HEK293T (cell line): ENCODE results near the gene GPR68.
"Not testable (repeated sequence)": the region's sequence is repeated elsewhere in the genome, so short reads cannot be mapped to it uniquely, and the experiment has no call there.

Experiments used
- CTCF ChIA-PET: fragments of 350-600 bp; formaldehyde crosslinking; extraction: SDS; loops from one replicate; lab custom pipeline; 2021; ENCODE audit warnings: antibody characterized with exemption, inconsistent platforms; lab: Yijun Ruan, JAX
- POLR2A ChIA-PET: fragments of 350-600 bp; formaldehyde crosslinking; extraction: SDS; loops from one replicate; lab custom pipeline; 2020; ENCODE audit warnings: antibody characterized with exemption, inconsistent platforms; lab: Yijun Ruan, JAX
- DNase-seq: peaks from one replicate; pipeline ENCODE4 v3.0.0; 2012; ENCODE audit warnings: mixed read lengths; ENCODE audit errors: extremely low spot score
- ARNT ChIP-seq: fragments of 450-650 bp; IDR thresholded peaks from 2 replicates; pipeline ENCODE4 v1.6.1; 2017; ENCODE audit warnings: mild to moderate bottlenecking
- BHLHE40 ChIP-seq: fragments of 450-650 bp; IDR thresholded peaks from 2 replicates; pipeline ENCODE4 v1.6.1; 2016; ENCODE audit warnings: mild to moderate bottlenecking, moderate library complexity, borderline replicate concordance
- CTBP1 ChIP-seq: fragments of 450-650 bp; IDR thresholded peaks from 2 replicates; pipeline ENCODE4 v1.6.1; 2016; ENCODE audit warnings: borderline replicate concordance
- ELF4 ChIP-seq: fragments of 450-650 bp; IDR thresholded peaks from 2 replicates; pipeline ENCODE4 v1.6.1; 2017; ENCODE audit warnings: antibody characterized with exemption
- FOXA1 ChIP-seq: fragments of 450-650 bp; IDR thresholded peaks from 2 replicates; pipeline ENCODE4 v1.6.1; 2016; ENCODE audit warnings: mild to moderate bottlenecking
- FOXK2 ChIP-seq: fragments of 450-650 bp; IDR thresholded peaks from 2 replicates; pipeline ENCODE4 v1.6.1; 2016; ENCODE audit warnings: mild to moderate bottlenecking
- FOXM1 ChIP-seq: fragments of 450-650 bp; IDR thresholded peaks from 2 replicates; pipeline ENCODE4 v1.6.1; 2017; ENCODE audit warnings: mild to moderate bottlenecking, borderline replicate concordance
- HDGF ChIP-seq: fragments of 450-650 bp; IDR thresholded peaks from 2 replicates; pipeline ENCODE4 v1.6.1; 2017; ENCODE audit warnings: antibody characterized with exemption, borderline replicate concordance
- L3MBTL2 ChIP-seq: fragments of 450-650 bp; conservative IDR thresholded peaks from 2 replicates; pipeline ENCODE4 v1.6.1; 2016; ENCODE audit warnings: mild to moderate bottlenecking
- LEF1 ChIP-seq: fragments of 450-650 bp; IDR thresholded peaks from 2 replicates; pipeline ENCODE4 v1.6.1; 2017; ENCODE audit warnings: mild to moderate bottlenecking, borderline replicate concordance
- NFRKB ChIP-seq: fragments of 450-650 bp; IDR thresholded peaks from 2 replicates; pipeline ENCODE4 v1.6.1; 2016; ENCODE audit warnings: mild to moderate bottlenecking, moderate library complexity
- SP1 ChIP-seq: fragments of 450-650 bp; IDR thresholded peaks from 2 replicates; pipeline ENCODE4 v1.6.1; 2017
- SUZ12 ChIP-seq: fragments of 450-650 bp; IDR thresholded peaks from 2 replicates; pipeline ENCODE4 v1.6.1; 2016; ENCODE audit warnings: mild to moderate bottlenecking
- TARDBP ChIP-seq: fragments of 450-650 bp; IDR thresholded peaks from 2 replicates; pipeline ENCODE4 v1.6.1; 2016
- ZNF384 ChIP-seq: fragments of 450-650 bp; IDR thresholded peaks from 2 replicates; pipeline ENCODE4 v1.6.1; 2016
- TF ChIP-seq, protein P1 (sequence below): fragments of 450-650 bp; IDR thresholded peaks from 2 replicates; pipeline ENCODE4 v1.6.1; 2016

GPR68 gene

DNA sequence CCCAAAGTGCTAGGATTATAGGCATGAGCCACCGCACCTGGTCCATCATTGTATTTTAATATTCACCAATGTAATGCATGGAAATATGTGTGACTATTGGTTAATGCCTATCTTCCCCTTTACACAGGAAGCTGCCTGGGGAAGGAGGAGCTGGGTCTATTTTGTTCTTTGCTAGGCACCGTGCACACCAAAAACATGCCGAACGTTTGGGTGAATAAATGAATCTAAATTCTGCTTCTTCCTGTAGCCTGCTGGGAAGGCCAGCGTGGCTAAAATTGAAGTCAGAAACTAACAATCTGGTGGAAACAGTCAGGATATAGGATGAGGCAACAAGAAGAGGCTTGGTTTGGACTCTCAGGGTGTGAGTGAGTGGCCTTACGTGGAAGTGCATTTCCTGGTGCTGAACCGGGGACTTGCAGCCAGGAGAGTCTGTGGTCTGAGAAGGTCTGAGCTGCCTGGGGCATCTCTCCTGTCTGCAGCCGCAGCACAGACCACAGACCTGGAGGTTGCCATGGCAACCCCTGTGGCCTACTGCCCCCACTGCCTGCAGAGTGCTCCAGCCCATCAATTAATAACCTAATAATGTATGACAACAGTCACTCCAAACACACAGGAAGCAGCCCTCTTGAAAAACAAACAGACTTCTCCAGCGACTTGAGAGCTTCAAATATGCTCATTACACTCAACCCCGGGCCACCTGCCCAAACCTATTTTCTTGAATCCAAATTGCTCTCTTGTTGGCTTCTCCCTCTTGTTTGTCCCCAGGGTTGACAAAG is 5.5 kb upstream of the GPR68 start:
- ChIA-PET CTCF (interaction anchor here (0.6 to 0.7 kb wide), 2 partner anchors 31 to 55 kb away, joined by 3 read pairs; no protein-coding TSS in a partner anchor), POLR2A (no interaction called here)
- DNase-seq: no peak
- TF ChIP-seq ARNT (no peak), FOXM1 (no peak), LEF1 (no peak), SUZ12 (no peak), BHLHE40 (no peak), CTBP1 (no peak), ZNF384 (no peak), ELF4 (no peak), L3MBTL2 (no peak), HDGF (no peak), NFRKB (no peak), FOXA1 (no peak), FOXK2 (no peak), TARDBP (no peak), SP1 (no peak)
- TF ChIP-seq, protein P1, sequence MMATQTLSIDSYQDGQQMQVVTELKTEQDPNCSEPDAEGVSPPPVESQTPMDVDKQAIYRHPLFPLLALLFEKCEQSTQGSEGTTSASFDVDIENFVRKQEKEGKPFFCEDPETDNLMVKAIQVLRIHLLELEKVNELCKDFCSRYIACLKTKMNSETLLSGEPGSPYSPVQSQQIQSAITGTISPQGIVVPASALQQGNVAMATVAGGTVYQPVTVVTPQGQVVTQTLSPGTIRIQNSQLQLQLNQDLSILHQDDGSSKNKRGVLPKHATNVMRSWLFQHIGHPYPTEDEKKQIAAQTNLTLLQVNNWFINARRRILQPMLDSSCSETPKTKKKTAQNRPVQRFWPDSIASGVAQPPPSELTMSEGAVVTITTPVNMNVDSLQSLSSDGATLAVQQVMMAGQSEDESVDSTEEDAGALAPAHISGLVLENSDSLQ: no peak

DNA sequence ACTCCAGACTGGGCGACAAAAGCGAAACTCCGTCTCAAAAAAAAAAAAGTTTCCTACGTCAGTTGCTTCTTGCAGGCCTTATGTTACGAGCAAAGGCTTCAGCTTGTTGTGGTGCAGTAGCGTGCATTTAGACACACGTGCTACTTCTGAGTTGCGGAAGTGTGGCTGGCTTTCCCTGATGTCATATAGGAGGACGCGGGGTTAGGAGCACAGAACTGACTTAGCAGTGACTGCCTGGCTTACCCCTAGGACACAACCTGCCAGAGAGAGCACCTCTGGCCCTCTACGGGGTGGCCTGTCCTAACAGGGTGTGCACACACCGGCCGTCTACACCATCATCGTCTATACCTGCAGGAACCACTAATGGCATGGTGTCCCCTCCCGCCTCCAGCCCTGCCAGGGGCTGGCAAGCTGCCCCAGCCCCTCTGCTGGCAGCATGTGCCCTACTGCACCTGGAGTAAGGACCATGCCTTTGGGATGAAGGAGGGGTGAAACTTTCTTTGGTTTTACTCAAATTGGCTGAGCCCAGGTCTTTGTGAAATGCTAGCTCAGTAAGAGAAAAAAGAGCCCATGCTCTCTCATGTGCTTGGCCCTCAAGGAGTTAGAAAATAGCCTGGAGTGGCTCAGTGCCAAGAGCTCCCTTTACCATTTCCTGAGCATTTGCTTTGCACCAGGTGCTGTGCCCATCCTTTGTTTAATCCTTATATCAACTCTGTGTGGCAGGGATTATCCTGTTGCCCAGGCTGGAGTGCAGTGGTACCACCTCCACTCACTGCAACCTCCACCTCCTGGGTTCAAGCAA is 1.7 kb upstream of the GPR68 start:
- no peak for DNase-seq
- TF ChIP-seq FOXK2 (no peak), ELF4 (no peak), SP1 (no peak), FOXA1 (no peak), FOXM1 (no peak), TARDBP (no peak), L3MBTL2 (no peak), ARNT (no peak), HDGF (no peak), NFRKB (no peak), ZNF384 (no peak), LEF1 (no peak), CTBP1 (no peak), BHLHE40 (no peak), SUZ12 (no peak)
- TF ChIP-seq, protein P1: no peak
- POLR2A ChIA-PET: no interaction called here
- CTCF ChIA-PET: interaction anchor here (0.7 to 1.4 kb wide), 2 partner anchors 69 to 324 kb away, joined by 4 read pairs; no protein-coding TSS in a partner anchor

DNA sequence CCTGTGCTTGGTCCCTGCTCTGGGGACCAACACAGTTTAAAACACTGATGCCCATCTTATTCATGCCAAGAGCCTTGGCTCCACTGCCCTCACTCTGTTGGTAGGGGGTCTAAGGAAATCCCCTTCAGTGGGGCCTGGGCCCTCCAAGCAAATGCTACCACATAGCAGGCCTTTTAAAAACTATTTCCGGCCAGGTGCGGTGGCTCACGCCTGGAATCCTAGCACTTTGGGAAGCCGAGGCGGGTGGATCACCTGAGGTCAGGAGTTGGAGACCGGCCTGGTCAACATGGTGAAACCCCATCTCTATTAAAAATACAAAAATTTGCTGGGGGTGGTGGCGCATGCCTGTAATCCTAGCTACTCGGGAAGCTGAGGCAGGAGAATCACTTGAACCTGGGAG is 1.1 kb upstream of the GPR68 start:
- DNase-seq, POLR2A ChIA-PET, CTCF ChIA-PET: not testable (repeated sequence)

DNA sequence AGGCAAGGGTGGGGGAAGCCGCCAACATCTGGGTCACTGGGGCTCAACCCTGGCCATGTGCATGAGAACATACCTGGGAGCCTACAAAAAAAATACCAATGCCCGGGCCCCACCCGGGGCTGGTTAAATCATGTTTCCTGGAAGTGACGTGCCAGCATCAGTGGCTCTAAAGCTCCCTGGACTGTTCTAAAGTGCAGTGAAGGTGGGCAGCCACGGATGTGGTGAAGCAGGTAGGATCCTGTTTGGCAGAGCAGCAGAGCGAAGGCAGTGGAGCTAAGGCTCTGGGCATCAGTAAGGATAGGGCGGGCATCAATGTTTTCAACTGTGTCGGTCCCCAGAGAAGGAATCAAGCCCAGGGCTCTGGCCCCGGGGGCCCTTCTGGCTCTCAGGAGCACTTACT is 525 bp upstream of the GPR68 start:
- no peak for DNase-seq
- CTCF ChIA-PET: no interaction called here
- no peak for TF ChIP-seq ARNT
- no peak for TF ChIP-seq FOXM1
- TF ChIP-seq CTBP1: no peak
- no peak for TF ChIP-seq HDGF
- TF ChIP-seq SUZ12: no peak
- TF ChIP-seq NFRKB: no peak
- TF ChIP-seq BHLHE40: no peak
- no peak for TF ChIP-seq FOXA1
- no peak for TF ChIP-seq ZNF384
- no peak for TF ChIP-seq SP1
- POLR2A ChIA-PET: no interaction called here

DNA sequence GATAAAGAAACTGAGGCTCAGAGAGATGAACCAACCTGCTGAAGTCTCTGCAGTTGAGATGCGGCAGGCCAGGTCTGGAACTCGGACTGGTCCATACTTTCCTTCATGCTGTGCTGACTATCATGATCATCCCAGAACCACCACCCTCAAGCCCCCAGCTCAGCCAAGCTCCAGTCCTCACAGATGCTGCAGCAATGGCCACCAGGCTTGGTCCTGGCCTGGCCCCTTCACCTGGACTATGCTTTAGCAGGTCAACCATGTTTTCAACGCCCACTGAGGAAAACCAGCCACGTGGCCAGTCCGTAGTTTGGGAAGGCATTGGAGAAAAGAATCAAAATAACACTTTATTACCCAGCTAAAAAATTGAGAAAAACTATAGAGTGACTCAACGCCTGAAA is 1.4 kb downstream of the GPR68 start:
- DNase-seq: no peak
- CTCF ChIA-PET: interaction anchor here (0.6 kb wide), 1 partner anchor 10 kb away, joined by 3 read pairs; no protein-coding TSS in a partner anchor
- TF ChIP-seq, protein P1: no peak
- no peak for TF ChIP-seq LEF1
- no peak for TF ChIP-seq FOXM1
- no peak for TF ChIP-seq SP1
- POLR2A ChIA-PET: no interaction called here

DNA sequence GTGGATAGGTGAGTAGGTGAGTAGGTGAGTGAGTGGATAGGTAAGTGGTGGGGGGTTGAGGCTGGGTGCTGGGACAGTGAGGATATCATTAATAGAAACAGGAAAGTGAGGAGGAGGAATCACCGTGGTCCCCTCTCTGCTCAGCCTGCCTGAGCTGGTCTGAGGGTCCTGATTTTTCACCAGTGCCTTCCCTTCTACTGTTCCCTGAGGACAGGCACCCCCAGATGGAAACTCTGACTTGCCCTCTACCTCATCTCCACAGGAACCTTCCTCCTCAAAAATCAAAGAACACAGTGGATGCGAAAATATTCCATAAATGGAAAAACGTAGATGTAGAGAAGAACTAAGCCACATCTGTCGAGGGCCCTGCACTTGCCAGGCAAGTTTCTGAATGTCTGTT is 1.9 kb downstream of the GPR68 start:
- no peak for DNase-seq
- ChIA-PET POLR2A (no interaction called here), CTCF (interaction anchor here (0.6 kb wide), 1 partner anchor 11 kb away, joined by 3 read pairs; no protein-coding TSS in a partner anchor)
- TF ChIP-seq NFRKB (no peak), HDGF (no peak), SP1 (no peak), ARNT (no peak), SUZ12 (no peak), ZNF384 (no peak), FOXA1 (no peak)
